OCI-LY3 (cell line): ENCODE results near the gene STPG4.

ENCODE experiments used
- H2AFZ ChIP-seq: fragments of 200-600, 300-600 bp; shearing (Covaris generic); 2 replicates; pipeline ENCODE4 v1.6.0; 2014; ENCODE audit warnings: antibody characterized with exemption, low read depth, low read length
- H3K27ac ChIP-seq: fragments of 200-600, 300-600 bp; sonication (generic); 2 replicates; pipeline ENCODE4 v1.5.1; 2014; ENCODE audit warnings: mild to moderate bottlenecking, low read length, moderate library complexity, mixed read lengths
- H3K27me3 ChIP-seq: fragments of 200-600, 300-600 bp; sonication (generic); 2 replicates; pipeline ENCODE4 v1.6.1; 2014; ENCODE audit warnings: low read depth, low read length, mixed read lengths
- H3K36me3 ChIP-seq: fragments of 200-600, 300-600 bp; sonication (generic); replicated peaks from 2 replicates; pipeline ENCODE3; 2014; ENCODE audit warnings: low read depth, low read length, mixed read lengths
- H3K4me1 ChIP-seq: fragments of 300-600, 200-600 bp; sonication (generic); 2 replicates; pipeline ENCODE4 v1.6.1; 2014; ENCODE audit warnings: low read length, mixed read lengths
- H3K4me2 ChIP-seq: fragments of 200-600, 300-600 bp; sonication (generic); 2 replicates; pipeline ENCODE4 v1.6.1; 2014; ENCODE audit warnings: low read length, mixed read lengths
- H3K4me3 ChIP-seq: fragments of 300-600, 200-600 bp; sonication (generic); 2 replicates; pipeline ENCODE4 v1.5.1; 2014; ENCODE audit warnings: antibody characterized with exemption, mild to moderate bottlenecking, low read length, moderate library complexity
- H3K79me2 ChIP-seq: fragments of 300-600, 200-600 bp; shearing (Covaris generic); 2 replicates; pipeline ENCODE4 v1.6.1; 2014; ENCODE audit warnings: mild to moderate bottlenecking, low read length, mixed read lengths
- H3K9ac ChIP-seq: fragments of 300-600, 200-600 bp; shearing (Covaris generic); 2 replicates; pipeline ENCODE4 v1.6.0; 2014; ENCODE audit warnings: mild to moderate bottlenecking, low read length, moderate library complexity
- H3K9me3 ChIP-seq: fragments of 200-600, 300-600 bp; shearing (Covaris generic); 2 replicates; pipeline ENCODE4 v1.6.1; 2014; ENCODE audit warnings: low read length, mixed read lengths; ENCODE audit not compliant: insufficient read depth
- H4K20me1 ChIP-seq: fragments of 200-600, 300-600 bp; sonication (generic); 2 replicates; pipeline ENCODE4 v1.6.1; 2016; ENCODE audit warnings: low read length, mixed read lengths; ENCODE audit not compliant: insufficient read depth
- CTCF ChIP-seq: fragments of 200-600, 300-600 bp; sonication (generic); IDR thresholded peaks from 2 replicates; pipeline ENCODE4 v1.5.1; 2014; ENCODE audit warnings: antibody characterized with exemption, low read length, low read depth
- EZH2phosphoT487 ChIP-seq: fragments of 200-600 bp; shearing (Covaris generic); IDR thresholded peaks from 2 replicates; pipeline ENCODE4 v1.6.1; 2018; ENCODE audit warnings: antibody characterized with exemption, mixed run types, low read depth

STPG4 gene

GRCh38 chr2:47194410-47194809, 39.3 kb upstream of the STPG4 start:
- no peak overlapping the region for H3K4me2 ChIP-seq
- no peaks in the 10 kb centered on the region for H3K27me3 ChIP-seq
- H4K20me1 ChIP-seq = no peaks in the 10 kb centered on the region
- H3K9me3 ChIP-seq = no peaks in the 10 kb centered on the region
- no peak overlapping the region for H3K4me3 ChIP-seq
- no peaks in the 10 kb centered on the region for H3K36me3 ChIP-seq
- TF ChIP-seq EZH2phosphoT487 (no peak), CTCF (no peak)
- no peaks in the 10 kb centered on the region for H3K4me1 ChIP-seq
- no peak overlapping the region for H3K27ac ChIP-seq
- H3K79me2 ChIP-seq = no peaks in the 10 kb centered on the region
- no peak overlapping the region for H2AFZ ChIP-seq
- no peak overlapping the region for H3K9ac ChIP-seq

GRCh38 chr2:47193607-47194006, 38.5 kb upstream of the STPG4 start:
- no peak overlapping the region for H3K4me2 ChIP-seq
- no peak overlapping the region for H3K4me3 ChIP-seq
- TF ChIP-seq EZH2phosphoT487 (no peak), CTCF (no peak)
- no peak overlapping the region for H3K9ac ChIP-seq
- no peak overlapping the region for H3K27ac ChIP-seq
- H3K79me2 ChIP-seq = no peaks in the 10 kb centered on the region
- H4K20me1 ChIP-seq = no peaks in the 10 kb centered on the region
- H3K4me1 ChIP-seq = no peaks in the 10 kb centered on the region
- no peak overlapping the region for H2AFZ ChIP-seq
- no peaks in the 10 kb centered on the region for H3K36me3 ChIP-seq
- H3K9me3 ChIP-seq = no peaks in the 10 kb centered on the region
- H3K27me3 ChIP-seq = no peaks in the 10 kb centered on the region

GRCh38 chr2:47190188-47190881, 35.2 kb upstream of the STPG4 start:
- Histone ChIP-seq H2AFZ (no peak overlapping the region), H3K4me3 (no peak overlapping the region), H3K36me3 (no peaks in the 10 kb centered on the region), H3K4me1 (no peaks in the 10 kb centered on the region), H3K4me2 (no peak overlapping the region), H3K9me3 (no peaks in the 10 kb centered on the region), H3K9ac (no peak overlapping the region), H3K27ac (no peak overlapping the region), H3K79me2 (no peaks in the 10 kb centered on the region), H3K27me3 (peaks cover 5% of the 10 kb centered on the region; the same call in 1 of the 2 replicates), H4K20me1 (no peaks in the 10 kb centered on the region)
- no peak for TF ChIP-seq EZH2phosphoT487
- TF ChIP-seq CTCF = no peak

GRCh38 chr2:47189635-47190034, 34.5 kb upstream of the STPG4 start:
- Histone ChIP-seq H4K20me1 (no peaks in the 10 kb centered on the region), H3K27me3 (peaks cover 5% of the 10 kb centered on the region; the same call in 1 of the 2 replicates), H3K4me1 (no peaks in the 10 kb centered on the region), H3K9me3 (no peaks in the 10 kb centered on the region), H3K4me2 (no peak overlapping the region), H3K27ac (no peak overlapping the region), H3K79me2 (no peaks in the 10 kb centered on the region), H2AFZ (no peak overlapping the region), H3K9ac (no peak overlapping the region), H3K4me3 (no peak overlapping the region), H3K36me3 (no peaks in the 10 kb centered on the region)
- no peak for TF ChIP-seq EZH2phosphoT487
